Activated CD8-positive, alpha-beta memory T cell treated with anti-CD3 and anti-CD28 coated beads, Interleukin-2, amount 50 U/mL, for 4 hours (primary cell): ENCODE data around the gene ELF3.
"Not testable (repeated sequence)": the region's sequence is repeated elsewhere in the genome, so short reads cannot be mapped to it uniquely, and the experiment has no call there.

Source experiments
- DNase-seq: peaks from one replicate; pipeline ENCODE4 v3.0.0-alpha.2; 2020

ELF3 gene

DNA sequence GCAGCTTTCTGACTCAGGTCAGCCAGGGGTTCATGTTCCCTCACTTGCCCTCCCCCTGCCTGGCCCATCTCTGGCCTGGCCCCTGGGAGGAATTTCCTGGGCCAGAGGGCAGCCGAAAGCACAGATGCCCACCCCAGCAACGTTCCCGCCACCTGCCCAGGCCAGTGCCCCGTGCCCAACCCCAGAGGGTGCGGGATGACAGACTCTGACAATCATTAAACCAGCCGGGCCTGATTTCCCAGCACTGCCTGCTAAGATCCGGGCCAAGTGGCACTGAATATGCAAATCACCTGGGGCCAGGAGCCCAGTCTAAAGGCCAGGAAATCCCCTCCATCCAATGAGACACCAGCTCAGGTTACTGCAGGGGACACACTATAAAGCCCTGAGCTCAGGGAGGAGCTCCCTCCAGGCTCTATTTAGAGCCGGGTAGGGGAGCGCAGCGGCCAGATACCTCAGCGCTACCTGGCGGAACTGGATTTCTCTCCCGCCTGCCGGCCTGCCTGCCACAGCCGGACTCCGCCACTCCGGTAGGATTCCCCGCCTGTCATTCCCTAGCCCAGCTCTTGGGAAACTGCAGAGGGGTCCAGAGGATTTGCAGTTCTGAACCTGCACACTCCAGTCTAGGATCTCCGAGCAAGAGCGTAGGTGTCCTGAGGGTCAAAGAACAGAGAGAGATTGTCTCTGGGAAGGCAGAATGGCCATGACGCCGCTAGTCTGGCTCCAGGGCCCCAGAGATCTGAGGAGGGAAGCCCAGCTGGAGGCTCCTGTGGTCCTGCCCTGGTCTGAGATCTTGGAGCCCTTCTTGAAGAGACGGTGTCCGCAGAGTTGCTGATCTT is at the start of gene ELF3:
Gene ELF3, plus strand, starts transcription at position 408 of the 836 bp plus-strand sequence. CDS start 550 bp downstream, outside the sequence.
- DNase-seq: no peak

DNA sequence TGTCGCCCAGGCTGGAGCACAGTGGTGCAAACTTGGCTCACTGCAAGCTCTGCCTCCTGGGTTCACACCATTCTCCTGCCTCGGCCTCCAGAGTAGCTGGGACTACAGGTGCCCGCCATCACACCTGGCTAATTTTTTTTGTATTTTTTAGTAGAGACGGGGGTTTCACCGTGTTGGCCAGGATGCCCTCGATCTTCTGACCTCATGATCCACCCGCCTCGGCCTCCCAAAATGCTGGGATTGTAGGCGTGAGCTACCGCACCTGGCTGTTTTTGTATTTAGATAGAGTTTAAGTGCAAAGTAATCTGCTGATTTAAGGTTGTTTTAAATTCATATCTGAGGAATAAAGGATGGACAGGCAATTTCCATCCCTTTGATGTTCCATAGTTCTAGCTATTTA is 48.0 kb upstream of the ELF3 start:
- DNase-seq: not testable (repeated sequence)

DNA sequence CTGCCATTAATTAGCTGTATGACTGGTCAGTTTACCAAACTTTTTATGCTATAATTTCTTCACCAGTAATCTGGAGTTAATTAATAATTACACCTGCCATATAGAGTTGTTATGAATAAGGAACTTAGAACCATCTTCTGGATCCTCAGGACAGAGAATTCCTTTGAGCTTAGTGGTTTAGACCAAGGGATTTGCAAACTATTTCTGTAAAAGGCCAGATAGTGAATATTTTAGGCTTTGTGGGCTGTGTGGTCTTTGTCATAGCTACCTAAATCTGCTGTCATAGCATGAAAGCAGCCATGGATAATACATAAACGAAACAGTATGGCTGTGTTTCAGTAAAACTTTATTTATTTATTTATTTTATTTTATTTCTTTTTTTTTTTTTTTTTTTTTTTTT is 46.1 kb upstream of the ELF3 start:
- no peak for DNase-seq

GRCh38 chr1:201966171-201966570 is 44.2 kb upstream of the ELF3 start:
- DNase-seq: no peak

DNA sequence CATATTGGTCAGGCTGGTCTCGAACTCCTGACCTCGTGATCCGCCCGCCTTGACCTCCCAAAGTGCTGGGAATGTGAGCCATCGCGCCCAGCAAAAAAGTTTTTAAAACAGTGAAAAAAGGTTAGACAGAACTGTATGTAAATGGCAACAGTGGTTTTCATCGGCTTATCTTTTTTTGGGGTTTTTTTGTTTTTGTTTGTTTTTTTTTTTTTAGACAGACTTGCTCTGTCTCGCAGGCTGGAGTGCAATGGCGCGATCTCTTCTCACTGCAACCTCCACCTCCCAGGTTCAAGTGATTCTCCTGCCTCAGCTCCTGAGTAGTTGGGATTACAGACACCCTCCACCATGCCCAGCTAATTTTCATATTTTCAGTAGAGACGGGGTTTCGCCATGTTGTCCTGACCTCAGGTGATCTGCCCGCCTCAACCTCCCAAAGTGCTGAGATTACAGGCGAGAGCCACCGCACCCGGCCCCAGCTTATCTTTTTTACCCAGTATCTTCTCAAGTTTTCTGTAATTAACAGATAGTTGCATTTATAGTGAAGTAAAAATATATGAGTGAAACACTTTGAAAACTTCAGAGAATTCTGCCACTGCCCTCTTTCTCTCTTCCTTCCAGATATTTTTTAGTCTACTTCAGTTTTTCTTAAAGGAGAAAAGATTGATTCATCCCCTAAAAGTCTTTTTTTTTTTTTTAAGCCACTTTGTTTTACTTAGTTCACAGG is 42.0 kb upstream of the ELF3 start:
- DNase-seq: no peak

GRCh38 chr1:201970334-201971159 is 39.8 kb upstream of the ELF3 start:
- no peak for DNase-seq

DNA sequence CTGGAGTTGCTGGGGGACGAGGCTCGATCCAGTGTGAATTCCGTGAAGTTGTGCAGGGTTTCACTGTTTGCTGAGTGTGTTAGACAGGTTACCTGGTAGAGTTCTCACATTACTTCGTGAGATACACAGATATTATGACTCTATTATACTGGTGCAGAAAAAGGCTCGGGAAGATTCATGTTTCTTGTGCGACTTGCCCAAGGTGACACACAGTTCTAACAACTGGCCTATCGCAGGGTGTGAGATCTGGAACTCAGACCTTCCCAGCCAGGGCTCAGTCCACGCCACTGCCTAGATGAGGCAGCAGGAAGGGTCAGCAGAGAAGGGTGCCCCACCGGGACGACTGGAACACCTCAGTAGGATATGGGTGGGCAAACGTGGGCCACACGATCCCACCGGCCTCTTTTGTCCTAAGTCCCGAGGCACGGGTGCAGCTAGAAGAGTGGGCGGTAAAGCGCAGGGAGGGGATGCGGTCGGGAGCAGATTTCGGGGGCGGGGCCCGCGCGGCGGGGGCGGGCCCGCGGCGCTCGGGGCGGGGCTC is 28.2 kb upstream of the ELF3 start:
- DNase-seq: peak; percentile 75

DNA sequence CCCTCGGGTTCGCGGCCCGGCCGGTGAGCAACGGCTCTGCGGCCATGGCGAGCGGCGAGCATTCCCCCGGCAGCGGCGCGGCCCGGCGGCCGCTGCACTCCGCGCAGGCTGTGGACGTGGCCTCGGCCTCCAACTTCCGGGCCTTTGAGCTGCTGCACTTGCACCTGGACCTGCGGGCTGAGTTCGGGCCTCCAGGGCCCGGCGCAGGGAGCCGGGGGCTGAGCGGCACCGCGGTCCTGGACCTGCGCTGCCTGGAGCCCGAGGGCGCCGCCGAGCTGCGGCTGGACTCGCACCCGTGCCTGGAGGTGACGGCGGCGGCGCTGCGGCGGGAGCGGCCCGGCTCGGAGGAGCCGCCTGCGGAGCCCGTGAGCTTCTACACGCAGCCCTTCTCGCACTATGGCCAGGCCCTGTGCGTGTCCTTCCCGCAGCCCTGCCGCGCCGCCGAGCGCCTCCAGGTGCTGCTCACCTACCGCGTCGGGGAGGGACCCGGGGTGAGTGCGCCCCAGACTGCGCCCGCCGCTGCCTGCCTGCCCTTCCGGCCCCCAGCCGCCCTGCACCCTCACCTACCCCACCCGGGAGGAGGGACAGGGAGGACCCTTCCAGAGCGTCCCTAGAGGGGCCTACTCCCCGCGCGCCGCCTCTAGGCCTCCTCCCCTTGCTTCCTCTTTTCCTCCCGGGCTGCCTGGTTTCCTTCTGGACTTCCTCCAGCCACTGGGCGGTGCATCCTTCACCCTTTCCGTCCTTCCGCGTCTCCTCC is 27.6 kb upstream of the ELF3 start, which contains the start of gene RNPEP:
Gene RNPEP, plus strand, starts transcription at position 26 of the 757 bp plus-strand sequence. Its CDS starts 19 bp downstream, at position 45.
- DNase-seq: peak; percentile 55

- DNase-seq: no peak
These were observed 27.0 kb upstream of the ELF3 start for GRCh38 chr1:201983380-201983805.

DNA sequence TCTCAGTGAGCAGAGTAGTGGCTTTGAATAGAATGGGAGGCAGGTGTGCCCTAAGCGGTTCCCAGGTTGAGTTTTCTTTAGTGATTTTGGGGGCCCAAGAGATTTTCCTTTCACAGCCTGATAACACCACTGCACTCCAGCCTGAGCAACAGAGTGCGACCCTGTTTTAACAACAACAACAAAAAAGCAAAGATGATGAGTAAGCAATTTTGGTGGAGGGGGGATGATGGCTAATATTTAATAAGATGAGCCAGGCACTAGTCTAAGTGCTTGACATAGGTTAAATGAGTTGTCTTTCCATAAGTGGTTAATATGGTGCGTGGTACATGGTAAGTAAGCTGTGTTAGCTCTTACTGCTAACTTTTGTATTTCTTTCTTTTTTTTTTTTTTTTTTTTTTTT is 25.9 kb upstream of the ELF3 start:
- no peak for DNase-seq

DNA sequence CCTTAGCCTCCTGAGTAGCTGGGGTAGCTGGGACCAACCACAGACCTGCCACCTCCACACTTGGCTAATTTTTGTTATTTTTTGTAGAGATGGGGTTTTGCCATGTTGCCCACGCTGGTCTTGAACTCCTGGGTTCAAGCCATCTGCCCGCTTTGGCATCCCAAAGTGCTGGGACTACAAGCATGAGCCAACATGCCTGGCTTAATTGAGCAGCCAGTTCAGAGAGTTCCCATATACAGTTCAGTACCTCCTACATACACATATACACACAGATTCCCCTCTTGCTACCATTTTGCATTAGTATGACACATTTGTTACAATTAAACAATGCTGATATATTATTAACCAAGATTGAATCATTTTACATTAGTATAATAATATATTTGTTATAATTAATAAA is 25.0 kb upstream of the ELF3 start:
- no peak for DNase-seq

DNA sequence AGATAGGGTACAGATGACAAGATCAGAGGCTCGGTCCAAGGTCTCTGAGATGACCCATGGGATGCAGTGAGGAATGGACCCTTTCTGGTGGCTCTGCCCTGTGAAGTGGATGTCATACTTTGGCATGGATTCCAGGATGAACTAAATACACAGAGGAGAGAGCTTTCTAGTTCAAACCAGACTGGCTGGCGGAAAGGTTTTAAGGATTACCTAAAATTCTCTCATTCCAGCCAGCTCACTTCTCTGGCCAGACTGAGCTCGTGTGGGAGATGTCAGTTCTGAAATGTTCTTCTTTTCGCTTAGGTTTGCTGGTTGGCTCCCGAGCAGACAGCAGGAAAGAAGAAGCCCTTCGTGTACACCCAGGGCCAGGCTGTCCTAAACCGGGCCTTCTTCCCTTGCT is 21.8 kb upstream of the ELF3 start:
- no peak for DNase-seq

GRCh38 chr1:201989354-201990128 is 20.8 kb upstream of the ELF3 start:
- no peak for DNase-seq

- no peak for DNase-seq
These were observed 20.0 kb upstream of the ELF3 start for GRCh38 chr1:201990427-201990826.

- no peak for DNase-seq
These were observed 10.7 kb upstream of the ELF3 start for GRCh38 chr1:201999625-202000238.

DNA sequence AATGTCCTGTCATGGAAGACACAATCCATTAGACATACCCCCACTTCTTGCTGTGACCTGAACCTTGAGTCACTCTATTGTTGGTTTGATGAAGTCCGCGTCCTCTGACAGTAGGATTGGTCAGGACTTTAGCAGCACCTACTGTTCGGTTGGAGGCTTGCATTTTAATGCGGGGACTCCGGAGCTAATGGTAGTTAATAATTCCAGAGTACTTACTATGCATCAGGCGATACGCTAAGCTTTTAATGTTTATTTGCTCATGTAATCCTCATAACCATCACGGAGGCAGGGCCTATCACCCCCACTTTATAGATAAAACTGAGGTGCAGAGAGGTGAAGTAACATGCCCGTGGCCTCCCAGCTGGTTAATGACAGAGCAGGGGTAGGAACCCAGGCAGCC is 7.9 kb upstream of the ELF3 start:
- no peak for DNase-seq

GRCh38 chr1:202004711-202005110 is 5.7 kb upstream of the ELF3 start:
- DNase-seq: no peak

- no peak for DNase-seq
These were observed 4.4 kb upstream of the ELF3 start for GRCh38 chr1:202005958-202006357.

DNA sequence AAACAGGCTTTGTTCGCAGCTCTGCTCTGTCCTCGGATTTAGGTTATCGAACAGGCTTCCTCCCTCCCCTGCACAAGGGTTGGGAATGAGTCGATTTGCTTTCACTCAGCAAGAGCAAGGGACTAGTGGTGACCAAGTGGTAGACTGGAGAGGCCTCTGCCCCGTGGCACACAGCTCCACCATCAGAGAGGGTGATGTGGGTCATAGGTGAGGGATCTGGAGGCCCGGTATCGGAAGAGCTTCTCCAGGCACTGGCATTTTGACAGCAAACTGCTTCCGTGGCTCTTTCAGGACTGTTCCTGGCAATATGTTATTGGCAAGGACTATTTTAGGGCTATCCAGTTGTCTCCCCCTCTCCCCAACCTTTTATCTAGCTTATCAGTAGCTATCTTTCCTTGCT is 3.1 kb upstream of the ELF3 start:
- DNase-seq: no peak

DNA sequence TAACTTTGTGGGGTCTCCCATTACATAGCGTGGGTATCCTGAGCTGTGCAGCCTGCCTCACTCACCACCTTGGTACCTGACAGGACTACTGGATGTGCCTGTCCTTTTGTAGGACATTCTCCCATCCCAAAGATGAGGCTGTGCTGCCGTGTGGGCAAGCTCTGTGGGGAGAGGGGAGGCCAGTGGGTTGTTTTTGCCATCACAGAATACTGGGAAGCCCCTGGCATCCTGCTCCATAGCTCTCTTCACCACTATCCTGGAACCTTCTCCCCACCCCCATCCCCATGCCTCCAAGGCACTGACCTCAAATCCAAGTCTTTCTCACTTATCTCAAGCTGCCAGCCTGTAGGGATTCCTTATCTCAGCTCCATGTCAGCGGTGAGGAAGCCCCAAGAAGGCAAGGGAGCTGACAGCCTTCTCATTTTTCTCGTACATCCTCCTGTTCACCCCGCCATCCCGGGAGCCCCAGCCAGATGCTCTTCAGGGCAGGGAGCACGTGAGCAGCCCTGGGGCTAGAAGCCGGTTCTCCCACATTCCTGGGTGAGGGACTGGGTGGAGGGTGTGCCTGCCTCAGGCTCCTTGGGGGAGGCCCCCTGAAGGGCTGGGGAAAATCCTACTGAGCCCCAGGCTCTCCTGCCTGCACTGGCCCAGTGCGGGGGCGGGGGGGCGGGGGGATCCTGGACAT is 2.4 kb upstream of the ELF3 start:
- DNase-seq: no peak
